WERI-Rb-1 (cell line): ENCODE results near the gene KCNG1.

Experiments used
- DNase-seq: peaks from one replicate; pipeline ENCODE4 v3.0.0-alpha.2; 2020
- H3K27ac ChIP-seq: fragments of 250-450 bp; sonication (Bioruptor Pico); 2 replicates; pipeline ENCODE4 v1.5.1; 2020; ENCODE audit warnings: mild to moderate bottlenecking, moderate library complexity
- H3K27me3 ChIP-seq: fragments of 250-450 bp; sonication (Bioruptor Pico); 2 replicates; pipeline ENCODE4 v1.5.1; 2021; ENCODE audit warnings: mild to moderate bottlenecking, low read depth, moderate library complexity; ENCODE audit not compliant: insufficient read depth, severe bottlenecking
- H3K36me3 ChIP-seq: fragments of 250-450 bp; sonication (Bioruptor Pico); 2 replicates; pipeline ENCODE4 v1.5.1; 2020; ENCODE audit warnings: mild to moderate bottlenecking, moderate library complexity
- H3K4me3 ChIP-seq: 2 replicates; pipeline ENCODE4 v1.5.1; 2011; ENCODE audit warnings: low read depth, mild to moderate bottlenecking, control low read depth, low read length
- H3K9me3 ChIP-seq: fragments of 250-450 bp; sonication (Bioruptor Pico); 2 replicates; pipeline ENCODE4 v1.5.1; 2021; ENCODE audit warnings: mild to moderate bottlenecking, moderate library complexity; ENCODE audit not compliant: severe bottlenecking
- CTCF ChIP-seq: IDR thresholded peaks from 2 replicates; pipeline ENCODE4 v1.5.1; 2011; ENCODE audit warnings: low read depth, mild to moderate bottlenecking, control low read depth, inconsistent platforms, low read length

Gene KCNG1

DNA sequence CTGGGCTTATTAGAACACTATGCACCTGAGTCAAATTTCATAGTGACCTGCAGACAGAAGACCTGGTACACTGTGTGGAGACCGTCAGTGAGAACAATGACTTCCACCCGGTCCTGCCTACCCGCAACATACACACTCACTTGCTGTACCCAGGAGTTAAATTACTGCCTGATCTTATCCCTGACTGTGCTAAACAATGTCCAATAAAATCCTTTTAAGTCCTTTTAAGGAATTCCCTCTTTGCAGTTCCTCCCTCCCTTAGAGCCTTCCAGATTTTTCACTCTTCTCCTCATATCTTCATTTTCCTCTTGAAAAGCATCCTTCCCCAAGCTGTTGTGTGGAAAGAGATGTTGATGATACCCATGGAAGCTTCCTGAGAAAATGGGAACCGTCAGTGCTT lies 3.4 kb upstream of the KCNG1 start:
- Histone ChIP-seq H3K9me3 (no peaks in the 10 kb centered on the region), H3K27me3 (peaks cover 91% of the 10 kb centered on the region), H3K36me3 (no peaks in the 10 kb centered on the region), H3K27ac (no peak overlapping the region), H3K4me3 (no peak overlapping the region)
- DNase-seq, result no peak
- TF ChIP-seq CTCF, result no peak

GRCh38 chr20:51024761-51025160 lies 1.9 kb upstream of the KCNG1 start:
- no peak for DNase-seq
- Histone ChIP-seq H3K36me3 (no peaks in the 10 kb centered on the region), H3K27me3 (peaks cover 97% of the 10 kb centered on the region), H3K27ac (no peak overlapping the region), H3K4me3 (no peak overlapping the region), H3K9me3 (no peaks in the 10 kb centered on the region)
- no peak for TF ChIP-seq CTCF

GRCh38 chr20:51023617-51024155 lies 779 bp upstream of the KCNG1 start:
- no peak for DNase-seq
- Histone ChIP-seq H3K4me3 (no peak overlapping the region), H3K36me3 (no peaks in the 10 kb centered on the region), H3K27ac (no peak overlapping the region), H3K27me3 (peaks cover 97% of the 10 kb centered on the region), H3K9me3 (no peaks in the 10 kb centered on the region)
- TF ChIP-seq CTCF, result no peak

- DNase-seq, result no peak
- H3K27ac ChIP-seq, result no peak overlapping the region
- H3K27me3 ChIP-seq, result peaks cover 97% of the 10 kb centered on the region
- H3K36me3 ChIP-seq, result no peaks in the 10 kb centered on the region
- no peak for TF ChIP-seq CTCF
- no peak overlapping the region for H3K4me3 ChIP-seq
- no peaks in the 10 kb centered on the region for H3K9me3 ChIP-seq
Measured at GRCh38 chr20:51022227-51022802, 592 bp downstream of the KCNG1 start.

DNA sequence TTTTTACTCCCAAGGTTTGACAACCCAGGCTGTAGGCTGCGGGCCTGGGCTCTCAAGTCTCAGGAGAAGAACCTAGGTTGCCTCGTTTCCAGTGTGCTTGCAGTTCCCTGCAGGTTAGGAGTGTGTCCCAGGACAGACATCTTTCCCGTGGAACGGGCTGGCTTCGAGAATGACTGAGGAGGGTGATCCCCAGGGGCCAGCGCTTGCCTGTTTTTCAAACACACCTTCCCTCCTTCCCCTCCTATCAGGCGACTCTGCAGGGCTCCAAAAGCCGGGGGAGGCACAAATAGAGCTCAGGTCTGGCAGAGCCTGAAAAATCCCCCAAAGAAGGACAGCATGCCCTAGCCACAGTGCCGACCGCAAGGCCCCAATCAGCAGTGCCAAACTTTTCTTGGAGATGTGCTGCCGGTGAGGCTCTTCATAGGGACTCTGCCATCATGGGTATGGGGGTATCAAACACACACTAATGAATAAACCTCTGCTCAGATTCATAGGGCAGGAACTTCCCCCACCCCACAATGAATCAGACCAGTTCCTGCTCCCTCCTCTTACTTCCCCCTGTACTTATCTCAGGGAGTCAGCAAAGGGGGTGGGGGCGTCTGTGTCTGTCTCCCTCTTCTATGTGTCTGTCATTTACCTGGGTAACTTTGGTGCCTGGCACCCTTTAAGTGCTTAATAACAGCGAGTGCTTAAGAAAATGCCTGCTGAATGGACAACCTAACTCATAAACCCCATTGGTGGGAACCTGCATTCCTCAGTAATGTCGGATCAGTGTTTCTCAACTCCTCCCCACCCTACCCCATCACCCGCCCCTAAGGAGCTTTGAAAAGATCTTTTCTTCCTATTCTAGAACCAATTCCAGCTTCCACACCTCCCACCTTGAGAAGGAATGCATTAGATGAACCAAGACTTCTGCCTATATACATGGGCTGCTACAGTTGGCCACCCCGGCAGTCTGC lies 1.6 kb downstream of the KCNG1 start:
- H3K27me3 ChIP-seq, result peaks cover 97% of the 10 kb centered on the region
- H3K9me3 ChIP-seq, result no peaks in the 10 kb centered on the region
- no peak overlapping the region for H3K4me3 ChIP-seq
- no peak overlapping the region for H3K27ac ChIP-seq
- H3K36me3 ChIP-seq, result no peaks in the 10 kb centered on the region
- no peak for TF ChIP-seq CTCF
- DNase-seq, result no peak
